Stimulated activated CD8-positive, alpha-beta memory T cell treated with anti-CD3 and anti-CD28 coated beads, Interleukin-2, amount 100 ng/mL, for 1 hour (primary cell): ENCODE data around the gene ABCA3.

Source experiments
- DNase-seq, 2 donors: peaks; one replicate each; pipeline ENCODE4 v3.0.0-alpha.2; 2020; ENCODE audit warnings: low read depth in 2 of 2

The ABCA3 gene

GRCh38 chr16:2357331-2357730 is 16.8 kb upstream of the ABCA3 start:
- no peak for DNase-seq

GRCh38 chr16:2350500-2350899 is 10.0 kb upstream of the ABCA3 start:
- DNase-seq = no peak

GRCh38 chr16:2343211-2343610 is 2.7 kb upstream of the ABCA3 start:
- DNase-seq = no peak

GRCh38 chr16:2341456-2342447 is 1.2 kb upstream of the ABCA3 start:
- no peak for DNase-seq

- DNase-seq = no peak
Measured at GRCh38 chr16:2339521-2340484, 725 bp downstream of the ABCA3 start.

GRCh38 chr16:2337431-2338296 is 2.9 kb downstream of the ABCA3 start:
- no peak for DNase-seq

GRCh38 chr16:2335286-2335895 is 5.1 kb downstream of the ABCA3 start:
- DNase-seq = no peak

- no peak for DNase-seq
Measured at GRCh38 chr16:2333772-2334379, 6.7 kb downstream of the ABCA3 start.

GRCh38 chr16:2333231-2333630 is 7.3 kb downstream of the ABCA3 start:
- no peak for DNase-seq

GRCh38 chr16:2331931-2332267 is 8.6 kb downstream of the ABCA3 start:
- DNase-seq = no peak

- no peak for DNase-seq
Measured at GRCh38 chr16:2331199-2331930, 9.2 kb downstream of the ABCA3 start.

GRCh38 chr16:2329532-2329931 is 11.0 kb downstream of the ABCA3 start:
- DNase-seq = no peak

GRCh38 chr16:2328428-2328827 is 12.1 kb downstream of the ABCA3 start:
- DNase-seq = no peak

- no peak for DNase-seq
Measured at GRCh38 chr16:2326191-2326590, 14.3 kb downstream of the ABCA3 start.

GRCh38 chr16:2325791-2326190 is 14.7 kb downstream of the ABCA3 start:
- DNase-seq = no peak

- DNase-seq = no peak
Measured at GRCh38 chr16:2325181-2325580, 15.3 kb downstream of the ABCA3 start.

- no peak for DNase-seq
Measured at GRCh38 chr16:2324296-2324859, 16.1 kb downstream of the ABCA3 start.

GRCh38 chr16:2323701-2324100 is 16.8 kb downstream of the ABCA3 start:
- no peak for DNase-seq

GRCh38 chr16:2319606-2320005 is 20.9 kb downstream of the ABCA3 start:
- DNase-seq = no peak
